Measurements from ENCODE around the gene SMIM38. TPM values are rescaled to one million over a fixed set of nuclear protein-coding genes. Genes with fewer than 3 reads are reported as not detected.

The SMIM38 gene
- total and polyA plus RNA-seq, 4 donors: 0.03 to 1.7 (median 0.07) TPM

DNA sequence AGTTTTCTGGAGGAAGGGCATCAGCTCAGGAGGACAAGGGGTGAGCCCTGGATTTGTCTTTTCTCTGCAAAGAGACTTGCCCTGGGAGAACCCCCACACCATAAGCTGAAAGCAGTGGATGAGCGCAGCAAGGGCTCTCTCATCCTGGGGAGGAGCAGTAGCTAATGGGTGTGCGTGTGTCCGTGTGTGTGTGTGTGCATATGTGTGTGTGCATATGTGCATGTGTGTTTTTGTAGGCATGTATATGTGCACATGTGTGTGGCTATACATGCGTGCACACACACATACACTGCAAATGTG is 45.3 kb downstream of the SMIM38 start:
- WGBS: 95% methylated on average over 4 of the region's 4 CpGs
- TF ChIP-seq REST (IDR thresholded peaks at IDR 0.05) (no peak), RAD21 (IDR thresholded peaks at IDR 0.05) (no peak), HNF4G (IDR thresholded peaks at IDR 0.05) (no peak), SP1 (IDR thresholded peaks at IDR 0.05) (no peak), GABPA (IDR thresholded peaks at IDR 0.05 in 1 of 2, conservative IDR thresholded peaks at IDR 0.05 in 1 of 2) (no peak), NR2F2 (IDR thresholded peaks at IDR 0.05) (no peak), MAX (IDR thresholded peaks at IDR 0.05) (no peak), ATF3 (IDR thresholded peaks at IDR 0.05) (no peak), FOXA1 (IDR thresholded peaks at IDR 0.05) (no peak), JUND (IDR thresholded peaks at IDR 0.05) (no peak)
- TF ChIP-seq, protein P1, sequence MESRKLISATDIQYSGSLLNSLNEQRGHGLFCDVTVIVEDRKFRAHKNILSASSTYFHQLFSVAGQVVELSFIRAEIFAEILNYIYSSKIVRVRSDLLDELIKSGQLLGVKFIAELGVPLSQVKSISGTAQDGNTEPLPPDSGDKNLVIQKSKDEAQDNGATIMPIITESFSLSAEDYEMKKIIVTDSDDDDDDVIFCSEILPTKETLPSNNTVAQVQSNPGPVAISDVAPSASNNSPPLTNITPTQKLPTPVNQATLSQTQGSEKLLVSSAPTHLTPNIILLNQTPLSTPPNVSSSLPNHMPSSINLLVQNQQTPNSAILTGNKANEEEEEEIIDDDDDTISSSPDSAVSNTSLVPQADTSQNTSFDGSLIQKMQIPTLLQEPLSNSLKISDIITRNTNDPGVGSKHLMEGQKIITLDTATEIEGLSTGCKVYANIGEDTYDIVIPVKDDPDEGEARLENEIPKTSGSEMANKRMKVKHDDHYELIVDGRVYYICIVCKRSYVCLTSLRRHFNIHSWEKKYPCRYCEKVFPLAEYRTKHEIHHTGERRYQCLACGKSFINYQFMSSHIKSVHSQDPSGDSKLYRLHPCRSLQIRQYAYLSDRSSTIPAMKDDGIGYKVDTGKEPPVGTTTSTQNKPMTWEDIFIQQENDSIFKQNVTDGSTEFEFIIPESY (IDR thresholded peaks at IDR 0.05): no peak
- TF ChIP-seq, protein P2, sequence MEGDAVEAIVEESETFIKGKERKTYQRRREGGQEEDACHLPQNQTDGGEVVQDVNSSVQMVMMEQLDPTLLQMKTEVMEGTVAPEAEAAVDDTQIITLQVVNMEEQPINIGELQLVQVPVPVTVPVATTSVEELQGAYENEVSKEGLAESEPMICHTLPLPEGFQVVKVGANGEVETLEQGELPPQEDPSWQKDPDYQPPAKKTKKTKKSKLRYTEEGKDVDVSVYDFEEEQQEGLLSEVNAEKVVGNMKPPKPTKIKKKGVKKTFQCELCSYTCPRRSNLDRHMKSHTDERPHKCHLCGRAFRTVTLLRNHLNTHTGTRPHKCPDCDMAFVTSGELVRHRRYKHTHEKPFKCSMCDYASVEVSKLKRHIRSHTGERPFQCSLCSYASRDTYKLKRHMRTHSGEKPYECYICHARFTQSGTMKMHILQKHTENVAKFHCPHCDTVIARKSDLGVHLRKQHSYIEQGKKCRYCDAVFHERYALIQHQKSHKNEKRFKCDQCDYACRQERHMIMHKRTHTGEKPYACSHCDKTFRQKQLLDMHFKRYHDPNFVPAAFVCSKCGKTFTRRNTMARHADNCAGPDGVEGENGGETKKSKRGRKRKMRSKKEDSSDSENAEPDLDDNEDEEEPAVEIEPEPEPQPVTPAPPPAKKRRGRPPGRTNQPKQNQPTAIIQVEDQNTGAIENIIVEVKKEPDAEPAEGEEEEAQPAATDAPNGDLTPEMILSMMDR (IDR thresholded peaks at IDR 0.05; ENCODE audit: low read depth, low read length, missing input control): no peak
- no peak for DNase-seq (ENCODE audit: low spot score)

DNA sequence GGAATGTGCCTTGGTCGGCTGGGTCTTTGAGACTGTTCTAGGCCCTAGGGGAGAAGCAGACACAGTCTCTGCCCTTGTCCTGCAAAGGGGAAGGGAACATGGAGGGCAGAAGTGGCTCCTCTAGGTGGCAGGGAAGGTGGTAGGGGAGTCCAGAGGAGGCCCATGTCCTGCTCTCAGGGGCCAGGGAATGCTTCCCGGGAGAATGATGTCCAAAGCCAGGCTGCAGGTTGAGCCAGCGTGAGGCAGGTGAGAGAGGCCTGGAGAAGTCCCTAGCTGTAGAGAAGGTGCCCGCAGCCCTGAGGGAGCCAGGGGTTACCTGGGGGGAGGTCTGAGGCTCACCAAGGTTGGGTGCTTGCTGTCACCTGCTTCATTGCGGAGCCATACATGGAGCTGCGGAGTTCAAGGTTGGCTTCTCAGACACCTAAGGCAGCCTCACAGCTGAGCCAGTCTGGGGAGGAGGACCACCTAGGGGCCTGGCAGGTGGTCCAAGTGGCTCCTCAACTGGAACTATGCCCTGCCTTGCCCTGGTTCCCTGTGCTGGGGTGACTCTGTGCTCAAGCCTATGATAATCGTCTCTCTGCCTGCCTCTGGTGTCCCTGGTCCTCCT is 46.1 kb downstream of the SMIM38 start:
- Histone ChIP-seq H3K27me3 (ENCODE audit: control insufficient read depth in 4 of 4, insufficient read depth in 4 of 4, low read length in 3 of 4) (no peaks in the 10 kb centered on the region), H3K36me3 (ENCODE audit: control insufficient read depth in 4 of 4, insufficient read depth in 3 of 4, low read depth in 1 of 4, low read length in 3 of 4) (no peaks in the 10 kb centered on the region), H3K9me3 (ENCODE audit: control insufficient read depth in 4 of 4, low read length in 3 of 4) (no peaks in the 10 kb centered on the region), H3K27ac (ENCODE audit: low read depth in 1 of 2, low read length in 2 of 2) (no peak overlapping the region), H3K4me3 (ENCODE audit: low read depth in 1 of 3, low read length in 3 of 3) (no peak overlapping the region), H3K4me1 (ENCODE audit: control insufficient read depth in 4 of 4, insufficient read depth in 4 of 4, low read length in 3 of 4) (no peaks in the 10 kb centered on the region), H3K9ac (ENCODE audit: low read depth in 1 of 2, low read length in 2 of 2) (no peak overlapping the region)
- TF ChIP-seq YY1 (IDR thresholded peaks at IDR 0.05) (no peak), FOXA1 (IDR thresholded peaks at IDR 0.05) (no peak), EGR1 (IDR thresholded peaks at IDR 0.05; ENCODE audit: low read depth in 2 of 2) (no peak), HNF4G (IDR thresholded peaks at IDR 0.05) (no peak), RXRA (IDR thresholded peaks at IDR 0.05) (no peak), RAD21 (IDR thresholded peaks at IDR 0.05) (no peak), FOXA2 (IDR thresholded peaks at IDR 0.05) (no peak), TAF1 (conservative IDR thresholded peaks at IDR 0.05) (no peak), NR2F2 (IDR thresholded peaks at IDR 0.05) (no peak), HNF4A (conservative IDR thresholded peaks at IDR 0.05) (no peak), SP1 (IDR thresholded peaks at IDR 0.05) (no peak), ATF3 (IDR thresholded peaks at IDR 0.05) (no peak)
- TF ChIP-seq, protein P2 (IDR thresholded peaks at IDR 0.05; ENCODE audit: low read depth, low read length, missing input control): no peak
- DNase-seq (ENCODE audit: low spot score): no peak
- WGBS: 92% methylated on average over 7 of the region's 7 CpGs

More for the DNA sequence above, 45.3 kb downstream of the SMIM38 start:
- H3K27ac ChIP-seq (ENCODE audit: low read depth in 1 of 2, low read length in 2 of 2): no peak overlapping the region
- no peak overlapping the region for H3K9ac ChIP-seq (ENCODE audit: low read depth in 1 of 2, low read length in 2 of 2)
- no peaks in the 10 kb centered on the region for H3K36me3 ChIP-seq (ENCODE audit: control insufficient read depth in 4 of 4, insufficient read depth in 3 of 4, low read depth in 1 of 4, low read length in 3 of 4)
- no peaks in the 10 kb centered on the region for H3K27me3 ChIP-seq (ENCODE audit: control insufficient read depth in 4 of 4, insufficient read depth in 4 of 4, low read length in 3 of 4)
- H3K4me3 ChIP-seq (ENCODE audit: low read depth in 1 of 3, low read length in 3 of 3): no peak overlapping the region
- H3K4me1 ChIP-seq (ENCODE audit: control insufficient read depth in 4 of 4, insufficient read depth in 4 of 4, low read length in 3 of 4): no peaks in the 10 kb centered on the region
- H3K9me3 ChIP-seq (ENCODE audit: control insufficient read depth in 4 of 4, low read length in 3 of 4): no peaks in the 10 kb centered on the region
